Suppressor macrophage (primary cell): ENCODE results near the gene ACACA.

Experiments
- DNase-seq, 4 experiments: peaks; one replicate each; pipeline ENCODE4 v3.0.0-alpha.2; 2020 to 2022

Gene ACACA

GRCh38 chr17:37342589-37342988 is 64.0 kb downstream of the ACACA start:
- no peak for DNase-seq

GRCh38 chr17:37340804-37341203 is 65.8 kb downstream of the ACACA start:
- no peak for DNase-seq

- DNase-seq, result no peak
Measured at GRCh38 chr17:37339321-37339720, 67.3 kb downstream of the ACACA start.

GRCh38 chr17:37338847-37339246 is 67.8 kb downstream of the ACACA start:
- DNase-seq, result no peak

GRCh38 chr17:37327341-37328090 is 79.1 kb downstream of the ACACA start:
- no peak for DNase-seq

- DNase-seq, result no peak
Measured at GRCh38 chr17:37322826-37323561, 83.6 kb downstream of the ACACA start.

- DNase-seq, result no peak
Measured at GRCh38 chr17:37322106-37322505, 84.5 kb downstream of the ACACA start.

- DNase-seq, result peak in 3 of 4 experiments; percentile 4 to 61 (median 57)
Measured at GRCh38 chr17:37318931-37319594, 87.6 kb downstream of the ACACA start.

- DNase-seq, result peak in 3 of 4 experiments; percentile 9 to 32 (median 12)
Measured at GRCh38 chr17:37317867-37318266, 88.8 kb downstream of the ACACA start.

- DNase-seq, result no peak
Measured at GRCh38 chr17:37315601-37316000, 91.0 kb downstream of the ACACA start.

GRCh38 chr17:37312137-37312923 is 94.3 kb downstream of the ACACA start:
- no peak for DNase-seq

- peak in 2 of 4 experiments; percentile 2 to 13 for DNase-seq
Measured at GRCh38 chr17:37310940-37311339, 95.7 kb downstream of the ACACA start.

GRCh38 chr17:37309051-37309450 is 97.6 kb downstream of the ACACA start:
- no peak for DNase-seq

GRCh38 chr17:37305406-37305905 is 101.2 kb downstream of the ACACA start:
- no peak for DNase-seq

- DNase-seq, result no peak
Measured at GRCh38 chr17:37301288-37301687, 105.3 kb downstream of the ACACA start.

GRCh38 chr17:37300683-37301082 is 106.0 kb downstream of the ACACA start:
- no peak for DNase-seq

GRCh38 chr17:37299257-37299980 is 107.2 kb downstream of the ACACA start:
- no peak for DNase-seq

GRCh38 chr17:37295888-37296287 is 110.7 kb downstream of the ACACA start:
- no peak for DNase-seq

GRCh38 chr17:37294888-37295287 is 111.7 kb downstream of the ACACA start:
- DNase-seq, result no peak

- DNase-seq, result no peak
Measured at GRCh38 chr17:37293770-37294169, 112.9 kb downstream of the ACACA start.

GRCh38 chr17:37292429-37293139 is 114.1 kb downstream of the ACACA start:
- DNase-seq, result peak; percentile 62 to 80 (median 74)
